NT2/D1 (cell line): ENCODE data around the gene NDUFA5.

Experiments used
- DNase-seq: peaks from one replicate; pipeline ENCODE4 v3.0.0-alpha.2; 2011; ENCODE audit warnings: low read depth, low spot score
- H3K27me3 ChIP-seq: 2 replicates; pipeline ENCODE4 v1.6.0; 2011; ENCODE audit warnings: mild to moderate bottlenecking; ENCODE audit not compliant: insufficient read length, insufficient read depth
- H3K36me3 ChIP-seq: 2 replicates; pipeline ENCODE4 v1.6.1; 2011; ENCODE audit warnings: mild to moderate bottlenecking, low read length, mixed read lengths; ENCODE audit not compliant: insufficient read depth, insufficient read length
- H3K4me1 ChIP-seq: 2 replicates; pipeline ENCODE4 v1.5.1; 2011; ENCODE audit not compliant: insufficient read depth, insufficient read length
- H3K4me3 ChIP-seq: 2 replicates; pipeline ENCODE4 v1.5.1; 2011; ENCODE audit warnings: low read depth; ENCODE audit not compliant: insufficient read length
- H3K9ac ChIP-seq: 2 replicates; pipeline ENCODE4 v1.6.0; 2011; ENCODE audit warnings: low read depth; ENCODE audit not compliant: insufficient read length
- H3K9me3 ChIP-seq: 2 replicates; pipeline ENCODE4 v1.5.1; 2011; ENCODE audit warnings: mild to moderate bottlenecking, low read length; ENCODE audit not compliant: insufficient read depth
- SUZ12 ChIP-seq: IDR thresholded peaks from 2 replicates; pipeline ENCODE4 v1.6.1; 2011; ENCODE audit not compliant: insufficient read length, insufficient read depth; ENCODE audit errors: extremely low read depth
- YY1 ChIP-seq: IDR thresholded peaks from 2 replicates; pipeline ENCODE4 v1.6.1; 2011; ENCODE audit not compliant: insufficient read length, insufficient read depth
- ZNF274 ChIP-seq: IDR thresholded peaks from 2 replicates; pipeline ENCODE4 v1.6.1; 2011; ENCODE audit warnings: mild to moderate bottlenecking, low read depth, low read length

The NDUFA5 gene

GRCh38 chr7:123573341-123573740 is 15.7 kb upstream of the NDUFA5 start:
- no peak for TF ChIP-seq YY1
- no peaks in the 10 kb centered on the region for H3K36me3 ChIP-seq
- no peaks in the 10 kb centered on the region for H3K27me3 ChIP-seq

GRCh38 chr7:123571684-123572083 is 14.1 kb upstream of the NDUFA5 start:
- H3K4me3 ChIP-seq: no peak overlapping the region
- no peak overlapping the region for H3K9ac ChIP-seq
- H3K36me3 ChIP-seq: no peaks in the 10 kb centered on the region
- no peaks in the 10 kb centered on the region for H3K27me3 ChIP-seq
- no peaks in the 10 kb centered on the region for H3K4me1 ChIP-seq
- H3K9me3 ChIP-seq: no peaks in the 10 kb centered on the region
- no peak for TF ChIP-seq YY1
- TF ChIP-seq SUZ12: no peak
- no peak for TF ChIP-seq ZNF274
- DNase-seq: no peak

More at GRCh38 chr7:123573341-123573740, 15.7 kb upstream of the NDUFA5 start:
- Histone ChIP-seq H3K9ac (no peak overlapping the region), H3K4me3 (no peak overlapping the region), H3K4me1 (no peaks in the 10 kb centered on the region), H3K9me3 (no peaks in the 10 kb centered on the region)
- DNase-seq: no peak

- no peaks in the 10 kb centered on the region for H3K4me1 ChIP-seq
- no peak overlapping the region for H3K9ac ChIP-seq
- H3K4me3 ChIP-seq: no peak overlapping the region
- no peaks in the 10 kb centered on the region for H3K9me3 ChIP-seq
- no peak for DNase-seq
- TF ChIP-seq ZNF274 (no peak), YY1 (no peak), SUZ12 (no peak)
- no peaks in the 10 kb centered on the region for H3K27me3 ChIP-seq
- no peaks in the 10 kb centered on the region for H3K36me3 ChIP-seq
These were observed 13.6 kb upstream of the NDUFA5 start for GRCh38 chr7:123571187-123571586.

- no peaks in the 10 kb centered on the region for H3K9me3 ChIP-seq
- TF ChIP-seq SUZ12 (no peak), ZNF274 (no peak), YY1 (no peak)
- no peaks in the 10 kb centered on the region for H3K4me1 ChIP-seq
- no peak overlapping the region for H3K4me3 ChIP-seq
- no peaks in the 10 kb centered on the region for H3K36me3 ChIP-seq
- no peak overlapping the region for H3K9ac ChIP-seq
- H3K27me3 ChIP-seq: no peaks in the 10 kb centered on the region
- no peak for DNase-seq
These were observed 13.0 kb upstream of the NDUFA5 start for GRCh38 chr7:123570390-123571182.

GRCh38 chr7:123569352-123570010 is 11.9 kb upstream of the NDUFA5 start:
- H3K9ac ChIP-seq: no peak overlapping the region
- no peaks in the 10 kb centered on the region for H3K27me3 ChIP-seq
- H3K4me3 ChIP-seq: no peak overlapping the region
- no peaks in the 10 kb centered on the region for H3K4me1 ChIP-seq
- no peaks in the 10 kb centered on the region for H3K36me3 ChIP-seq
- no peak for DNase-seq
- TF ChIP-seq SUZ12 (no peak), ZNF274 (no peak), YY1 (no peak)
- H3K9me3 ChIP-seq: no peaks in the 10 kb centered on the region

GRCh38 chr7:123562121-123562520 is 4.5 kb upstream of the NDUFA5 start:
- TF ChIP-seq YY1: no peak
- TF ChIP-seq ZNF274: no peak
- no peak for TF ChIP-seq SUZ12
- no peak overlapping the region for H3K4me3 ChIP-seq
- H3K9ac ChIP-seq: no peak overlapping the region
- DNase-seq: no peak
- no peaks in the 10 kb centered on the region for H3K27me3 ChIP-seq
- no peaks in the 10 kb centered on the region for H3K36me3 ChIP-seq
- H3K4me1 ChIP-seq: no peaks in the 10 kb centered on the region
- H3K9me3 ChIP-seq: no peaks in the 10 kb centered on the region

GRCh38 chr7:123558289-123558874 is 764 bp upstream of the NDUFA5 start:
- no peaks in the 10 kb centered on the region for H3K4me1 ChIP-seq
- H3K9me3 ChIP-seq: no peaks in the 10 kb centered on the region
- H3K36me3 ChIP-seq: peaks cover 9% of the 10 kb centered on the region
- H3K9ac ChIP-seq: peak overlapping the region; percentile 39
- no peak for DNase-seq
- no peak for TF ChIP-seq SUZ12
- TF ChIP-seq ZNF274: no peak
- no peak for TF ChIP-seq YY1
- H3K4me3 ChIP-seq: peak overlapping the region; percentile 3
- H3K27me3 ChIP-seq: no peaks in the 10 kb centered on the region
